ENCODE data around the gene IL20RA. TPM values are rescaled to one million over a fixed set of nuclear protein-coding genes. Genes with fewer than 3 reads are reported as not detected.

Gene IL20RA
- total and polyA plus RNA-seq, 2 of the 13 experiments (the other 11 are each of a cell fraction or from before 2014, with no cell fraction given), result not detected

DNA sequence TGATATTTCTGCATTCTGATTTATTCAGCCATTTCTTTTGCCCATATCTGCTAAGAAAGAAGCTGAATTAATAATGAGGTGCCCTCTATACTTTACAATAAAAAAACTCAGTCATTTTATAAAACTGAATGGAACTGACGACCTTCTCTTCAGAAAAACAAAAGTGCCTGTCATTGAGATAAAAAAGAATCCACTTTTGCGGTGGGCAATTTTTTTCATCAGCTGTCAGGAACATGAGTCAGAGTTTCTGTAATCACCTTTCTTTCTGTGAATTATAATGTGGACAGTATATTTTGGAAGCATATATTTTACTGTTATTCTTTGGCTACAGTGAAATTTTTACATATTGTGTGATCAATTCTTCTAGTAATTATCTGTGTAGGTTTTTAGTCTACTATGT lies 33.4 kb downstream of the IL20RA start:
- H4K20me1 ChIP-seq (ENCODE audit: insufficient read depth, low read length), result no peaks in the 10 kb centered on the region
- H3K9me3 ChIP-seq (ENCODE audit: low read length), result no peaks in the 10 kb centered on the region
- no peaks in the 10 kb centered on the region for H3K79me2 ChIP-seq (ENCODE audit: insufficient read depth, low read length)
- in situ Hi-C loops (cut with HindIII; ENCODE audit: extremely low pct_ligation_motif_present, low pct_unique_long_range_greater_than_20kb) (no loop called here), intact Hi-C loops (cut with micrococcal nuclease; ENCODE audit: unreplicated experiment) (loop anchor here (5.0 kb wide), 1 partner anchor 164 kb away; no protein-coding TSS in a partner anchor)
- no peak overlapping the region for H3K27ac ChIP-seq (ENCODE audit: extremely low read length, insufficient read depth, low read length)
- CTCF ChIA-PET (ENCODE audit: low intra/inter-chr PET ratio, low total read pairs), result no interaction called here
- peaks cover 0 to 14% of the 10 kb centered on the region in 2 experiments; a peak in 2 of 5 replicates for H3K27me3 ChIP-seq (ENCODE audit: control insufficient read depth in 1 of 2, insufficient read depth in 2 of 2, low read length in 2 of 2)
- H3K4me1 ChIP-seq (ENCODE audit: insufficient read depth, low read length), result no peaks in the 10 kb centered on the region
- no peak overlapping the region for H2AFZ ChIP-seq (ENCODE audit: low read length)
- no peak overlapping the region for H3K9ac ChIP-seq (ENCODE audit: insufficient read depth, low read depth, low read length)
- WGBS (ENCODE audit: low lambda C conversion rate), result 35% methylated on average over 2 of the region's 2 CpGs
- FAIRE-seq, result no peak
- no peak for ATAC-seq
- no TSS peak for BruUV-seq (replicated peaks)
- H3K4me3 ChIP-seq (replicated peaks in 1 of 3; ENCODE audit: insufficient read depth in 1 of 3, low read depth in 2 of 3, low read length in 3 of 3), result no peak overlapping the region
- no peak overlapping the region for H3K4me2 ChIP-seq (ENCODE audit: low read depth, low read length)
- no peaks in the 10 kb centered on the region for H3K36me3 ChIP-seq (replicated peaks in 1 of 2; ENCODE audit: control insufficient read depth in 1 of 2, insufficient read depth in 2 of 2, low read length in 2 of 2)
- DNase-seq (ENCODE audit: low spot score), result no peak
- POLR2A ChIA-PET, result no interaction called here
- TF ChIP-seq ZZZ3 (CRISPR knock-in tag; IDR thresholded peaks at IDR 0.05; ENCODE audit: borderline replicate concordance) (no peak), SP4 (CRISPR knock-in tag; IDR thresholded peaks at IDR 0.05) (no peak), ZFP36 (IDR thresholded peaks at IDR 0.05; ENCODE audit: borderline replicate concordance, low read depth, low read length, partially characterized antibody) (no peak), AKAP8 (CRISPR knock-in tag; IDR thresholded peaks at IDR 0.05) (no peak), ZNF777 (CRISPR knock-in tag; IDR thresholded peaks at IDR 0.05) (no peak), TCF7L2 (IDR thresholded peaks at IDR 0.05; ENCODE audit: low read depth, low read length) (no peak), ZNF570 (CRISPR knock-in tag; IDR thresholded peaks at IDR 0.05; ENCODE audit: borderline replicate concordance) (no peak), ZNF205 (CRISPR knock-in tag; IDR thresholded peaks at IDR 0.05) (no peak), PAF1 (CRISPR knock-in tag; IDR thresholded peaks at IDR 0.05) (no peak), ZEB1 (IDR thresholded peaks at IDR 0.05; ENCODE audit: insufficient replicate concordance, low read depth) (no peak)
- TF ChIP-seq, protein P1, sequence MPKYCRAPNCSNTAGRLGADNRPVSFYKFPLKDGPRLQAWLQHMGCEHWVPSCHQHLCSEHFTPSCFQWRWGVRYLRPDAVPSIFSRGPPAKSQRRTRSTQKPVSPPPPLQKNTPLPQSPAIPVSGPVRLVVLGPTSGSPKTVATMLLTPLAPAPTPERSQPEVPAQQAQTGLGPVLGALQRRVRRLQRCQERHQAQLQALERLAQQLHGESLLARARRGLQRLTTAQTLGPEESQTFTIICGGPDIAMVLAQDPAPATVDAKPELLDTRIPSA (CRISPR knock-in tag; IDR thresholded peaks at IDR 0.05; ENCODE audit: borderline replicate concordance), result no peak
- TF ChIP-seq, protein P2, sequence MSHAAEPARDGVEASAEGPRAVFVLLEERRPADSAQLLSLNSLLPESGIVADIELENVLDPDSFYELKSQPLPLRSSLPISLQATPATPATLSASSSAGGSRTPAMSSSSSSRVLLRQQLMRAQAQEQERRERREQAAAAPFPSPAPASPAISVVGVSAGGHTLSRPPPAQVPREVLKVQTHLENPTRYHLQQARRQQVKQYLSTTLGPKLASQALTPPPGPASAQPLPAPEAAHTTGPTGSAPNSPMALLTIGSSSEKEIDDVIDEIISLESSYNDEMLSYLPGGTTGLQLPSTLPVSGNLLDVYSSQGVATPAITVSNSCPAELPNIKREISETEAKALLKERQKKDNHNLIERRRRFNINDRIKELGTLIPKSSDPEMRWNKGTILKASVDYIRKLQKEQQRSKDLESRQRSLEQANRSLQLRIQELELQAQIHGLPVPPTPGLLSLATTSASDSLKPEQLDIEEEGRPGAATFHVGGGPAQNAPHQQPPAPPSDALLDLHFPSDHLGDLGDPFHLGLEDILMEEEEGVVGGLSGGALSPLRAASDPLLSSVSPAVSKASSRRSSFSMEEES (CRISPR knock-in tag; IDR thresholded peaks at IDR 0.05), result no peak
- TF ChIP-seq, protein P3, sequence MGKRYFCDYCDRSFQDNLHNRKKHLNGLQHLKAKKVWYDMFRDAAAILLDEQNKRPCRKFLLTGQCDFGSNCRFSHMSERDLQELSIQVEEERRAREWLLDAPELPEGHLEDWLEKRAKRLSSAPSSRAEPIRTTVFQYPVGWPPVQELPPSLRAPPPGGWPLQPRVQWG (CRISPR knock-in tag; IDR thresholded peaks at IDR 0.05; ENCODE audit: borderline replicate concordance, low read depth), result no peak
- TF ChIP-seq, protein P4, sequence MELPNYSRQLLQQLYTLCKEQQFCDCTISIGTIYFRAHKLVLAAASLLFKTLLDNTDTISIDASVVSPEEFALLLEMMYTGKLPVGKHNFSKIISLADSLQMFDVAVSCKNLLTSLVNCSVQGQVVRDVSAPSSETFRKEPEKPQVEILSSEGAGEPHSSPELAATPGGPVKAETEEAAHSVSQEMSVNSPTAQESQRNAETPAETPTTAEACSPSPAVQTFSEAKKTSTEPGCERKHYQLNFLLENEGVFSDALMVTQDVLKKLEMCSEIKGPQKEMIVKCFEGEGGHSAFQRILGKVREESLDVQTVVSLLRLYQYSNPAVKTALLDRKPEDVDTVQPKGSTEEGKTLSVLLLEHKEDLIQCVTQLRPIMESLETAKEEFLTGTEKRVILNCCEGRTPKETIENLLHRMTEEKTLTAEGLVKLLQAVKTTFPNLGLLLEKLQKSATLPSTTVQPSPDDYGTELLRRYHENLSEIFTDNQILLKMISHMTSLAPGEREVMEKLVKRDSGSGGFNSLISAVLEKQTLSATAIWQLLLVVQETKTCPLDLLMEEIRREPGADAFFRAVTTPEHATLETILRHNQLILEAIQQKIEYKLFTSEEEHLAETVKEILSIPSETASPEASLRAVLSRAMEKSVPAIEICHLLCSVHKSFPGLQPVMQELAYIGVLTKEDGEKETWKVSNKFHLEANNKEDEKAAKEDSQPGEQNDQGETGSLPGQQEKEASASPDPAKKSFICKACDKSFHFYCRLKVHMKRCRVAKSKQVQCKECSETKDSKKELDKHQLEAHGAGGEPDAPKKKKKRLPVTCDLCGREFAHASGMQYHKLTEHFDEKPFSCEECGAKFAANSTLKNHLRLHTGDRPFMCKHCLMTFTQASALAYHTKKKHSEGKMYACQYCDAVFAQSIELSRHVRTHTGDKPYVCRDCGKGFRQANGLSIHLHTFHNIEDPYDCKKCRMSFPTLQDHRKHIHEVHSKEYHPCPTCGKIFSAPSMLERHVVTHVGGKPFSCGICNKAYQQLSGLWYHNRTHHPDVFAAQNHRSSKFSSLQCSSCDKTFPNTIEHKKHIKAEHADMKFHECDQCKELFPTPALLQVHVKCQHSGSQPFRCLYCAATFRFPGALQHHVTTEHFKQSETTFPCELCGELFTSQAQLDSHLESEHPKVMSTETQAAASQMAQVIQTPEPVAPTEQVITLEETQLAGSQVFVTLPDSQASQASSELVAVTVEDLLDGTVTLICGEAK (IDR thresholded peaks at IDR 0.05), result no peak
- TF ChIP-seq, protein P4 (CRISPR knock-in tag; IDR thresholded peaks at IDR 0.05), result no peak
